Mucosa of descending colon (tissue), 3 donors: Measurements from ENCODE around the gene VAMP2. TPM values are rescaled to one million over a fixed set of nuclear protein-coding genes. Genes with fewer than 3 reads are reported as not detected.
A peak's percentile ranks its signal among the peaks of the same experiment; 100 is the strongest.

Source experiments
- ATAC-seq: fragments of 200-7000 bp; cut with Tn5 transposase; one replicate; pipeline ENCODE4 v1.9.1; 2020; ENCODE audit warnings: mild to moderate bottlenecking, moderate library complexity
- DNase-seq, 3 donors: peaks; one replicate each; pipeline ENCODE4 v3.0.0-alpha.2; 2020
- H3K36me3 ChIP-seq: fragments of 200-600 bp; one replicate; pipeline ENCODE4 v1.8.0; 2021; ENCODE audit warnings: low read depth, mild to moderate bottlenecking
- H3K4me1 ChIP-seq: fragments of 200-600 bp; one replicate; pipeline ENCODE4 v1.8.0; 2021; ENCODE audit warnings: low read depth, mild to moderate bottlenecking
- H3K4me3 ChIP-seq: fragments of 200-600 bp; one replicate; pipeline ENCODE4 v1.8.0; 2021; ENCODE audit warnings: mild to moderate bottlenecking
- H3K9me3 ChIP-seq: fragments of 200-600 bp; one replicate; pipeline ENCODE4 v1.8.0; 2021; ENCODE audit warnings: mild to moderate bottlenecking
- intact Hi-C, 2 donors: fragments of 100-400 bp; cut with DNase I in 1 of 2; cut with micrococcal nuclease in 1 of 2; formaldehyde crosslinking; loops; one replicate each; pipeline versions ENCODE4 v1.11.0 to v1.11.1; 2022; cut with DNase I, micrococcal nuclease
- total RNA-seq, 3 donors: library from RNA; stranded (reverse); fragmentation: NEBNext Ultra II Directional in 2 of 3; extraction: Animal tissue kit (Norgen Biotek cat#: 25700) in 2 of 3; gene quantifications; one replicate each; pipeline versions ENCODE4 v1.2.1 to v1.2.4, GENCODE V29; 2021 to 2023
- TF ChIP-seq, protein P1 (sequence below): fragments of 200-600 bp; IDR thresholded peaks from one replicate; pipeline ENCODE4 v1.8.0; 2022; ENCODE audit warnings: antibody characterized with exemption, mild to moderate bottlenecking
- donor health status: DM: no; HTN: no; CAD: no; lungs with moderate emphysema.
- donor health status: DM: no; HTN: no; CAD: no.
- donor health status: DM: no; HTN: yes; CAD: no.

The VAMP2 gene
- total RNA-seq, 3 donors from 2014 or later = 56.4 to 77.2 (median 62.8) TPM

DNA sequence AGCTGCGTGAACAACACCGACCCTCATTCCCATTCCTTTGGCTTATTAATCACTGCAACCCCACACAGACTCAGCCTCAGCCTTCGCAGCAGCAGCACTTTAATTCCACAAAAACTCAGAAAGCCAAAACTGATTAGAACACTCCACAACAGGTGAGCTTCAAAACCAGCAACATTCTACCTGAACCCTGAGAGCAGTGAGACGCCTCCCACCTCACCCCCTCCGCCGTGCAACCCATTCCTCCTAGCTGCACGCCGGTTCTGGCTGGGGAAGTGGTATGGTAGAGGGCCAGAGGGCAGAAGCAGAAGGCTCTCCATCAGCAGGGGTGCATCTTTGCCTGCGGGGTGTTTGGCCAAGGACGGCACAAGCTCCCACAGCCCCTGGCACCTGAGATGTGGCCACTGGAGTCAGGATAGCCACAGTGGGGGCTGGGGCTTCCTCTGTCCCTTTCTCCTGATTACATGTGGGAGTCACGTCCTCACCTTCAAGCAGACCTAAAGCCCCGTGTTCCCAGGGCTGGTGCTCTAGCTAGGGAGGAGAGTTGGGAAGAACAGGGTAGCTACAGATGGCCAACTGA is 25.6 kb upstream of the VAMP2 start:
- Histone ChIP-seq H3K4me3 (no peak overlapping the region), H3K4me1 (peaks cover 46% of the 10 kb centered on the region), H3K36me3 (peaks cover 10% of the 10 kb centered on the region), H3K9me3 (no peaks in the 10 kb centered on the region)
- intact Hi-C loops = no loop called here
- no peak for ATAC-seq
- TF ChIP-seq, protein P1, sequence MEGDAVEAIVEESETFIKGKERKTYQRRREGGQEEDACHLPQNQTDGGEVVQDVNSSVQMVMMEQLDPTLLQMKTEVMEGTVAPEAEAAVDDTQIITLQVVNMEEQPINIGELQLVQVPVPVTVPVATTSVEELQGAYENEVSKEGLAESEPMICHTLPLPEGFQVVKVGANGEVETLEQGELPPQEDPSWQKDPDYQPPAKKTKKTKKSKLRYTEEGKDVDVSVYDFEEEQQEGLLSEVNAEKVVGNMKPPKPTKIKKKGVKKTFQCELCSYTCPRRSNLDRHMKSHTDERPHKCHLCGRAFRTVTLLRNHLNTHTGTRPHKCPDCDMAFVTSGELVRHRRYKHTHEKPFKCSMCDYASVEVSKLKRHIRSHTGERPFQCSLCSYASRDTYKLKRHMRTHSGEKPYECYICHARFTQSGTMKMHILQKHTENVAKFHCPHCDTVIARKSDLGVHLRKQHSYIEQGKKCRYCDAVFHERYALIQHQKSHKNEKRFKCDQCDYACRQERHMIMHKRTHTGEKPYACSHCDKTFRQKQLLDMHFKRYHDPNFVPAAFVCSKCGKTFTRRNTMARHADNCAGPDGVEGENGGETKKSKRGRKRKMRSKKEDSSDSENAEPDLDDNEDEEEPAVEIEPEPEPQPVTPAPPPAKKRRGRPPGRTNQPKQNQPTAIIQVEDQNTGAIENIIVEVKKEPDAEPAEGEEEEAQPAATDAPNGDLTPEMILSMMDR = no peak
- peak in 2 of 3 donors; percentile 36 to 57 for DNase-seq

DNA sequence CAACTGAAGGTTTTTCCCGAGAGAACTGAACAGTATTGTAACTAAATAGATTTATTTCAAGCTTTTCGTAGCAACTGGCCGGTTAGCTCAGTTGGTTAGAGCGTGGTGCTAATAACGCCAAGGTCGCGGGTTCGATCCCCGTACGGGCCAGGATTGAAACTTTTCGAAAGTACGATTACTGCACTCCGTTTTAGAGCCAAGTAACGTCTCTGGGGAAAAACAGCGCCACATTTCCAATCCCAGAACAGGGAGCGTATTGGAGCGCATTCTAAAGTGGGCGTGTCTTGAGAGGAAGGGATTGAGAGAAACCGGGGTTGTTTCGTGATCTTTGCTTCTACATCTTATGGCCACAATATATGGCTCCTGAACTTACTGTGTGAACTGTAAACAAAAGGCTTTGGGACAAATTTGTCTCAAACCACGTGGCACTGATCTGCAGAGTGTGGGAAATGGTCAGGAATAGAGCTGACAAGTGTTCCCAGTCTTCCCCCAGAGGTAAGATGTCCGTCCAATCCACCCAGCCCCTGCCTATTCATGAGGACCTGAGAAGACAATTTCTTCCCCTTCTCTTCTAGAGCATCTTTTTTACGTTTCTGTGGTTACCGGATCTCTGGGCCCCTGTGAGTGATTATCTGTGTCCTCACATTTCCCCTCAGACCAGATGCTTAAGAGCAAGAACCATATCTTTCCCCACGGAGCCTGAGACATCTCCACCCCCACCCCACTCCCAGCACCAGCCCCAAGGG is 24.9 kb upstream of the VAMP2 start:
- peak; percentile 49 for ATAC-seq
- intact Hi-C loops = loop anchor here in 1 of 2 donors (2.0 kb wide), 1 partner anchor 35 kb away; no protein-coding TSS in a partner anchor

DNA sequence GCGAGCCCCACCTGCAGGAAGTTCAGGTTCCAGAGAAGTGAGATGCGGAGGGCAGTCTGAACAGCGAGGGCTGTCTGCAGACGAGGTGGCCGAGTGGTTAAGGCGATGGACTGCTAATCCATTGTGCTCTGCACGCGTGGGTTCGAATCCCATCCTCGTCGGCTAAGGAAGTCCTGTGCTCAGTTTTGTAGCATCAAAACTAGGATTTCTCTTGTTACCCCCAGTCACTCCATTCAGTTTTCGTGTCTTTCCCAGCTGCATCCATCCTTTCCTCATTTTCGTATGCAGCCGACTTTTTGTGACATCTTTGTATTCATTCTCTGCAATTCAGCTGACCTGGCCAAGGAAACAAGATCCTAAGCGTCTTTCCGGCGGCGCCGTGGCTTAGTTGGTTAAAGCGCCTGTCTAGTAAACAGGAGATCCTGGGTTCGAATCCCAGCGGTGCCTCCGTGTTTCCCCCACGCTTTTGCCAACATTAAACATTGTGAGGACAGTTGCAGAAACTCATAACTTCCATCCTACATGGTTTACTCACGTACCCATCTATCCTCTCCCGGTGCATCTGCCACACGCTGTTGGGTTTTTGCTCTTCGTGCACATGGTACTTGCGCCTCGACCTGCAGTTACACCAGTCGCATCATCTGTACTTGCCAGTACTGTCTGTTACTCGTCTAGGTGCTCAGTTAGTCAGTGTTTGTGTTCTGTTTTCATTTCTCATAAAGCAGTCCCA is 24.2 kb upstream of the VAMP2 start:
- ATAC-seq = peak; percentile 64
- Histone ChIP-seq H3K4me1 (peaks cover 36% of the 10 kb centered on the region), H3K4me3 (peak overlapping the region; percentile 30), H3K9me3 (no peaks in the 10 kb centered on the region), H3K36me3 (peaks cover 10% of the 10 kb centered on the region)
- intact Hi-C loops = loop anchor here in 1 of 2 donors (2.0 kb wide), 1 partner anchor 36 kb away; no protein-coding TSS in a partner anchor
- TF ChIP-seq, protein P1 = no peak
- DNase-seq = peak; percentile 94 to 98 (median 95)

More for the DNA sequence above, 24.9 kb upstream of the VAMP2 start:
- TF ChIP-seq, protein P1 = peak; percentile 3
- peaks cover 10% of the 10 kb centered on the region for H3K36me3 ChIP-seq
- peaks cover 44% of the 10 kb centered on the region for H3K4me1 ChIP-seq
- no peak overlapping the region for H3K4me3 ChIP-seq
- H3K9me3 ChIP-seq = no peaks in the 10 kb centered on the region
- peak; percentile 88 to 93 (median 92) for DNase-seq

DNA sequence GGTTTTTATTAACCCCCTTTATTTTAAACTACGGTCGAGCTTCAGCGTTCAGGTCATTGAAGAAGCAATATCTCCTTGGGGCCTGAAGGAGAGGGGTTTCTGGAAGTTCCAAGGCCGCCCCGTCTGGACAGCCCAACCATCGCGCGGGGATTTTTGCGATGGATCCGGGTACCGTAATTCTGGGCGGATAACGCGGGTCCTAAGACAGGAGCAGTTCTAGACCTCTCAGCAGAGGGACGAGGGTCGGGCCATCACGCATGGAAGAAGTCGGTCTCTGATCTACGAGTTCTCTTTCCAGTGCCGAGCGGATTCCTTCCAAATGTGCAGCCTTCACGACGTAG is 23.7 kb upstream of the VAMP2 start:
- Histone ChIP-seq H3K4me3 (peak overlapping the region; percentile 30), H3K36me3 (peaks cover 10% of the 10 kb centered on the region), H3K4me1 (peaks cover 32% of the 10 kb centered on the region), H3K9me3 (no peaks in the 10 kb centered on the region)
- TF ChIP-seq, protein P1 = no peak
- ATAC-seq (no peak), DNase-seq (no peak)
- intact Hi-C loops = loop anchor here in 1 of 2 donors (2.0 kb wide), 1 partner anchor 36 kb away; no protein-coding TSS in a partner anchor

DNA sequence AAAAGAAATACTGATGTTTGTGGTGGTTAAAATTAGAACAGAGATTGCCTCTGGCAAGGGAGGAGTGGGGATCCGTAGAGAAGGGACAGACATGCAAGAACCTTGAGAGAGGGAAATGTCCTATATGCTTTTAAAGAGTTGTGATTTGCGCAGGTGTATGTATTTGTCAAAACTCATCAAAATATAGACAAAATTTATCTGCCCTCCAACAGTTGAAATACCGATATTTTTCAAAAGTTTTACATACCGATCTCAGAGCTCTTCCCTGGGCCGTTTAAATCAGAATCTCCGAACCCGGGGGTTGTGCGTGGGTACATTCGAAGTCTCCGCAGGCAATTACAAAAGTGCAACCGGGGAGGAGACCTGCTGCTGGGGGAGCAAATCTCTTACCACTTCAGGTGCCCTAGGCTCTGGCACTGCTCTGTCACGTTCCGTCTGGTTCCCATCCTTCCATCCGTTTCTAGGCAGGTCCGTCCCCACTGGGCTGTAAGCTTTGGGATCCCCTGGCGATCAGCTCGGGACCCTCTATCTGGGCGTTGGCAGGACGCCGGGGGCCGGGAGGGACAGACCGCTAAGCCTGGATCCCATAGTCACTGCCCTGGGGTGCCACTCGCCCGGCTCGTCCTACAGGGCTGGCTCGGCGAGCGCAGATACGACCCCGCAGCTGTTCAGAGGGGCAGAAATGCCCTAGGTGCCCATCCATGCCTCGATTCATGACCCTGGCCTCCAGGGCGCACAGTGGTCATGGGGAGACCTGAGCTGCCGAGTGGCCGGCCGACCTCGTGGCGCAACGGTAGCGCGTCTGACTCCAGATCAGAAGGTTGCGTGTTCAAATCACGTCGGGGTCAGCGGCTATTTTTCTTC is 23.1 kb upstream of the VAMP2 start:
- Histone ChIP-seq H3K4me1 (peaks cover 26% of the 10 kb centered on the region), H3K36me3 (peaks cover 10% of the 10 kb centered on the region), H3K9me3 (no peaks in the 10 kb centered on the region), H3K4me3 (peak overlapping the region; percentile 30)
- TF ChIP-seq, protein P1 = no peak
- DNase-seq (peak; percentile 91 to 94 (median 92)), ATAC-seq (peak; percentile 32)
- intact Hi-C loops = loop anchor here in 1 of 2 donors (2.0 kb wide), 1 partner anchor 37 kb away; no protein-coding TSS in a partner anchor
